WERI-Rb-1 (cell line): ENCODE data around the gene UVRAG.
"Not testable (repeated sequence)": the region's sequence is repeated elsewhere in the genome, so short reads cannot be mapped to it uniquely, and the experiment has no call there.

Experiments
- DNase-seq: peaks from one replicate; pipeline ENCODE4 v3.0.0-alpha.2; 2020
- H3K27ac ChIP-seq: fragments of 250-450 bp; sonication (Bioruptor Pico); 2 replicates; pipeline ENCODE4 v1.5.1; 2020; ENCODE audit warnings: mild to moderate bottlenecking, moderate library complexity
- H3K27me3 ChIP-seq: fragments of 250-450 bp; sonication (Bioruptor Pico); 2 replicates; pipeline ENCODE4 v1.5.1; 2021; ENCODE audit warnings: mild to moderate bottlenecking, low read depth, moderate library complexity; ENCODE audit not compliant: insufficient read depth, severe bottlenecking
- H3K36me3 ChIP-seq: fragments of 250-450 bp; sonication (Bioruptor Pico); 2 replicates; pipeline ENCODE4 v1.5.1; 2020; ENCODE audit warnings: mild to moderate bottlenecking, moderate library complexity
- H3K4me3 ChIP-seq: 2 replicates; pipeline ENCODE4 v1.5.1; 2011; ENCODE audit warnings: low read depth, mild to moderate bottlenecking, control low read depth, low read length
- H3K9me3 ChIP-seq: fragments of 250-450 bp; sonication (Bioruptor Pico); 2 replicates; pipeline ENCODE4 v1.5.1; 2021; ENCODE audit warnings: mild to moderate bottlenecking, moderate library complexity; ENCODE audit not compliant: severe bottlenecking
- TF ChIP-seq, protein P1 (sequence below): IDR thresholded peaks from 2 replicates; pipeline ENCODE4 v1.5.1; 2011; ENCODE audit warnings: low read depth, mild to moderate bottlenecking, control low read depth, inconsistent platforms, low read length

Gene UVRAG

DNA sequence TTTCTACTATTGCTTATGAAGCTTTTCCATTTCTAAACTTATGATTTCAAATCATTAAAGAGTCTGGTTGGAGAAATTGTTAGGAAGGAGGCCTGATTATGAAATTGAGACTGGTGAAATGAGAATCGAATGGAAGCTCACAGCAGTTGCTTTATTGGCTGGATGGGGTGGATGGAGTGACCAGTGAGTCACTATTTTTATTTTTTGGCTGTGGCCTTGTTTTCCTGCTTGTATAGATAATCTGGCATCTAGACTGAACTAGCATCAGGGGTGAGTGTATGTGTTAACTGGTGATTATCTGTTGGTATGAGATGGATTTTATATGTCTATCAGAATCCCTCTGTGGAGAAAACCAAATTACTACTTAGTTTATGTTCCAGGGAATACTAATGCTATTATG is 36.2 kb downstream of the UVRAG start:
- Histone ChIP-seq H3K36me3 (peaks cover 3% of the 10 kb centered on the region; the same call in 1 of the 2 replicates), H3K4me3 (no peak overlapping the region), H3K27me3 (no peaks in the 10 kb centered on the region), H3K27ac (no peak overlapping the region), H3K9me3 (no peaks in the 10 kb centered on the region)
- DNase-seq, result no peak
- TF ChIP-seq, protein P1, sequence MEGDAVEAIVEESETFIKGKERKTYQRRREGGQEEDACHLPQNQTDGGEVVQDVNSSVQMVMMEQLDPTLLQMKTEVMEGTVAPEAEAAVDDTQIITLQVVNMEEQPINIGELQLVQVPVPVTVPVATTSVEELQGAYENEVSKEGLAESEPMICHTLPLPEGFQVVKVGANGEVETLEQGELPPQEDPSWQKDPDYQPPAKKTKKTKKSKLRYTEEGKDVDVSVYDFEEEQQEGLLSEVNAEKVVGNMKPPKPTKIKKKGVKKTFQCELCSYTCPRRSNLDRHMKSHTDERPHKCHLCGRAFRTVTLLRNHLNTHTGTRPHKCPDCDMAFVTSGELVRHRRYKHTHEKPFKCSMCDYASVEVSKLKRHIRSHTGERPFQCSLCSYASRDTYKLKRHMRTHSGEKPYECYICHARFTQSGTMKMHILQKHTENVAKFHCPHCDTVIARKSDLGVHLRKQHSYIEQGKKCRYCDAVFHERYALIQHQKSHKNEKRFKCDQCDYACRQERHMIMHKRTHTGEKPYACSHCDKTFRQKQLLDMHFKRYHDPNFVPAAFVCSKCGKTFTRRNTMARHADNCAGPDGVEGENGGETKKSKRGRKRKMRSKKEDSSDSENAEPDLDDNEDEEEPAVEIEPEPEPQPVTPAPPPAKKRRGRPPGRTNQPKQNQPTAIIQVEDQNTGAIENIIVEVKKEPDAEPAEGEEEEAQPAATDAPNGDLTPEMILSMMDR, result no peak

DNA sequence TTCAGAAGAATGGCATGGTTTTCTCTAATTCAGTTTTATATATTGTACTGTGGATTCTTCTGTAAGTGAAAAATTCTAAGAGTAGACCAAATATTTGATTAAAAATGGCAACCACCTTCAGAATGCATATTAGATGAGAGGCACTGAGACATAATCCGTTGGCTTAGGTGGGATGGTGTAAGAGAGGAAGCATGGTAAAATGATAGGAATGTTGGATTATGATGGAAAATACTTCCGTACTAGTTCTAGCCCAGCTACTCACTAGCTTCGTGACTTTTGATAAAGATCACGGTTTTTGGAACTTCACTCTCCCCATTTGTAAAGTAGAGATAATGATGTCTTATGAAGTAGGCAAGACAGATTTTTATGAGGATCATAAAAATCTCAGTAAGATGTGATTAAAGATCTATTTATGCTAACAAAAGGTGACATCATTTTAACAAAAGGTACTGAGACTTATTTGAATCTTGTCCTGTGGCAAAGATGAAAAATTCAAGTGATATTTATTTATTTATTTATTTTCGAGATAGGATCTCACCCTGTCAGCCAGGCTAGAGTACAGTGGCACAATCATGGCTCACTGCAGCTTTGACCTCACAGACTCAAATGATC is 37.5 kb downstream of the UVRAG start:
- TF ChIP-seq, protein P1, result no peak
- no peak for DNase-seq
- H3K9me3 ChIP-seq, result no peaks in the 10 kb centered on the region
- no peak overlapping the region for H3K27ac ChIP-seq
- H3K4me3 ChIP-seq, result no peak overlapping the region
- peaks cover 3% of the 10 kb centered on the region; the same call in 1 of the 2 replicates for H3K36me3 ChIP-seq
- H3K27me3 ChIP-seq, result no peaks in the 10 kb centered on the region

DNA sequence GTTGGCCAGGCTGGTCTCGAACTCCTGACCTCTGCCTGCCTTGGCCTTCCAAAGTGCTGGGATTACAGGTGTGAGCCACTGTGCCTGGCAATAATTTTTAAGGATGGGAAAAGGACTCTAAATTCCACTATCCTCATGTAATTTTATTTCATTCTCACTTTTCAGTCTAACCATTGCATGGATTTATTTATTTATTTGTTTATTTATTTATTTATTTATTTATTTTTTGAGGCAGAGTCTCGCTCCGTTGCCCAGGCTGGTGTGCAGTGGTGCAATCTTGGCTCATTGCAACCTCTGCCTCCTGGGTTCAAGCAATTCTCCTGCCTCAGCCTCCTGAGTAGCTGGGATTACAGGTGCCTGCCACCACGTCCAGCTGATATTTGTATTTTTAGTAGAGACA is 38.6 kb downstream of the UVRAG start:
- not testable (repeated sequence) for H3K9me3 ChIP-seq, H3K36me3 ChIP-seq, DNase-seq, H3K27ac ChIP-seq, H3K27me3 ChIP-seq, H3K4me3 ChIP-seq

DNA sequence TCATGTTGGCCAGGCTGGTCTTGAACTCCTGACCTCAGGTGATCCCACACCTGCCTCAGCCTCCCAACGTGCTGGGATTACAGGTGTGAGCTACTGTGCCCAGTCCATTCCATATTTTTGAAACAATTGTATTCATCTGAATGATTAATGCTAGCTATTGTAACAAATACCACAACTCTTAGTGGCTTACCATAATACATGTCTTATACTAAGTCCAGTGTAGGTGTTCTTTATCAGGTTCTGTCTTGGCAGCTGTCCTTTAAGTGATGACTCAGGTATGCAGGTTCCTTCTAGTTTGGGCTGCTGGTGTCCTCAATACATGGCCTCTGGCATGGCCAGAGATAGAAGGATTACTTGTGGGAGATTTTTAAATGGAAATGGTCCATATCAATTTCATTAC is 39.0 kb downstream of the UVRAG start:
- Histone ChIP-seq H3K36me3 (peaks cover 3% of the 10 kb centered on the region; the same call in 1 of the 2 replicates), H3K27me3 (no peaks in the 10 kb centered on the region), H3K4me3 (no peak overlapping the region), H3K9me3 (no peaks in the 10 kb centered on the region), H3K27ac (no peak overlapping the region)
- TF ChIP-seq, protein P1, result no peak
- no peak for DNase-seq

DNA sequence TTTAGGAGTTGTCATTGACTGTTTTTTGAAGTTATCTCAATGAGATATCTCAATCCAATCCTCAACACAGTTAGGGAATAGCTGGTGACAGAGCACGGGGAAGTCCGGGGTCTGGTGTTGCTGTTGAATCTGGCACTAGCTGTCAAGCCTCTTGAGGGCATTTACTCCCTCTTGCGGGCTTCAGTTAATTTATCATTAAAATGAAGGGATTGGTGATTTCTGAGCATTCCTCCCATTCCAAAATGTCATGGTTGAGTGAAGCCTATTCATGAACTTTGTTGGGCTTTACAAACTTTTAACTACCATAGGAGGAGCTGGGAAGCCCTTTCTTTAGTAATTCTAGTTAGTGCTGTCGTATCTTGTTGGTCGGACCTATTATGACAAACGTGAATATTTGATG is 40.2 kb downstream of the UVRAG start:
- no peaks in the 10 kb centered on the region for H3K27me3 ChIP-seq
- TF ChIP-seq, protein P1, result no peak

DNA sequence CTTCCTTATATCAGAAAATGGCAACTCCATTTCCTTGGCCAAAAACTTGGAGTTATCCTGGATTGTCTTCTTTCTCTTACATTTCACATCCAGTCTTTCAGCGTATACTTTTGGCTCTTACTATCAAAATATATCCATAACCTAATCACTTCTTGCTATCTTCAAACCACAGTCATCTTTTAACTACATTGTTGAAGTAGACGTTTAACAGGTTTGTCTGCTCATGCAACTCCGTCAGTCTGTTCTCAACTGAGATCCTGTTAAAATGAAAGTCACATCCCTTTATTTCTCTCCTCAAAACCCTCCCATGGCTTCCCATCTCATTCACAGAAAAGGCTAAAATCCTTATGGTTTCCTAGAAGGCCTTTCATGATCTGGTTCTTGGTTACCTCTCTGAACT is 41.9 kb downstream of the UVRAG start:
- Histone ChIP-seq H3K27me3 (no peaks in the 10 kb centered on the region), H3K36me3 (peaks cover 3% of the 10 kb centered on the region; the same call in 1 of the 2 replicates), H3K9me3 (no peaks in the 10 kb centered on the region), H3K4me3 (no peak overlapping the region), H3K27ac (no peak overlapping the region)
- no peak for DNase-seq
- TF ChIP-seq, protein P1, result no peak

More for the DNA sequence above, 40.2 kb downstream of the UVRAG start:
- Histone ChIP-seq H3K36me3 (peaks cover 3% of the 10 kb centered on the region; the same call in 1 of the 2 replicates), H3K4me3 (no peak overlapping the region), H3K27ac (no peak overlapping the region), H3K9me3 (no peaks in the 10 kb centered on the region)
- DNase-seq, result no peak
